ENCODE results near the gene STAMBPL1.
"Not testable (repeated sequence)": the region's sequence is repeated elsewhere in the genome, so short reads cannot be mapped to it uniquely, and the experiment has no call there.

STAMBPL1 gene

GRCh38 chr10:88920198-88920597, 40.2 kb downstream of the STAMBPL1 start:
- in situ Hi-C loops (cut with HindIII; ENCODE audit: low pct_unique_long_range_greater_than_20kb, low sequenced_read_pairs): no loop called here
- no peak for TF ChIP-seq JUND (IDR thresholded peaks at IDR 0.05; ENCODE audit: low read depth)
- no peak for DNase-seq (ENCODE audit: low read depth in 1 of 2, low spot score in 1 of 2)

- peak in 1 of 2 experiments; percentile 35 for DNase-seq (ENCODE audit: low read depth in 1 of 2, low spot score in 1 of 2)
- in situ Hi-C loops (cut with HindIII; ENCODE audit: low pct_unique_long_range_greater_than_20kb, low sequenced_read_pairs): no loop called here
- no peak for TF ChIP-seq JUND (IDR thresholded peaks at IDR 0.05; ENCODE audit: low read depth)
Measured at GRCh38 chr10:88920986-88921593, 41.0 kb downstream of the STAMBPL1 start.

- DNase-seq (ENCODE audit: low read depth in 1 of 2, low spot score in 1 of 2): no peak
- TF ChIP-seq JUND (IDR thresholded peaks at IDR 0.05; ENCODE audit: low read depth): no peak
- in situ Hi-C loops (cut with HindIII; ENCODE audit: low pct_unique_long_range_greater_than_20kb, low sequenced_read_pairs): no loop called here
Measured at GRCh38 chr10:88922041-88922440, 42.0 kb downstream of the STAMBPL1 start.

GRCh38 chr10:88923520-88923919, 43.5 kb downstream of the STAMBPL1 start:
- in situ Hi-C loops (cut with HindIII; ENCODE audit: low pct_unique_long_range_greater_than_20kb, low sequenced_read_pairs): no loop called here
- no peak for TF ChIP-seq JUND (IDR thresholded peaks at IDR 0.05; ENCODE audit: low read depth)
- no peak for DNase-seq (ENCODE audit: low read depth in 1 of 2, low spot score in 1 of 2)

- peak in 1 of 2 experiments; percentile 55 for DNase-seq (ENCODE audit: low read depth in 1 of 2, low spot score in 1 of 2)
- in situ Hi-C loops (cut with HindIII; ENCODE audit: low pct_unique_long_range_greater_than_20kb, low sequenced_read_pairs): loop anchor here (25.0 kb wide), 1 partner anchor 286 kb away; the partner anchor contains the start of gene CH25H
- no peak for TF ChIP-seq JUND (IDR thresholded peaks at IDR 0.05; ENCODE audit: low read depth)
Measured at GRCh38 chr10:88926566-88927415, 46.7 kb downstream of the STAMBPL1 start.

GRCh38 chr10:88927416-88927690, 47.3 kb downstream of the STAMBPL1 start:
- no peak for TF ChIP-seq JUND (IDR thresholded peaks at IDR 0.05; ENCODE audit: low read depth)
- in situ Hi-C loops (cut with HindIII; ENCODE audit: low pct_unique_long_range_greater_than_20kb, low sequenced_read_pairs): loop anchor here (25.0 kb wide), 1 partner anchor 285 kb away; the partner anchor contains the start of gene CH25H
- DNase-seq (ENCODE audit: low read depth in 1 of 2, low spot score in 1 of 2): no peak

GRCh38 chr10:88928254-88928653, 48.2 kb downstream of the STAMBPL1 start:
- in situ Hi-C loops (cut with HindIII; ENCODE audit: low pct_unique_long_range_greater_than_20kb, low sequenced_read_pairs): loop anchor here (25.0 kb wide), 1 partner anchor 284 kb away; the partner anchor contains the start of gene CH25H
- no peak for DNase-seq (ENCODE audit: low read depth in 1 of 2, low spot score in 1 of 2)
- no peak for TF ChIP-seq JUND (IDR thresholded peaks at IDR 0.05; ENCODE audit: low read depth)

- DNase-seq (ENCODE audit: low read depth in 1 of 2, low spot score in 1 of 2): no peak
- in situ Hi-C loops (cut with HindIII; ENCODE audit: low pct_unique_long_range_greater_than_20kb, low sequenced_read_pairs): loop anchor here (25.0 kb wide), 1 partner anchor 281 kb away; the partner anchor contains the start of gene CH25H
Measured at GRCh38 chr10:88931548-88931947, 51.5 kb downstream of the STAMBPL1 start.

GRCh38 chr10:88932029-88932428, 52.0 kb downstream of the STAMBPL1 start:
- DNase-seq (ENCODE audit: low read depth in 1 of 2, low spot score in 1 of 2): not testable (repeated sequence)
- in situ Hi-C loops (cut with HindIII; ENCODE audit: low pct_unique_long_range_greater_than_20kb, low sequenced_read_pairs): loop anchor here (25.0 kb wide), 1 partner anchor 280 kb away; the partner anchor contains the start of gene CH25H

More at GRCh38 chr10:88931548-88931947, 51.5 kb downstream of the STAMBPL1 start:
- no peak for TF ChIP-seq JUND (IDR thresholded peaks at IDR 0.05; ENCODE audit: low read depth)

GRCh38 chr10:88932539-88933256, 52.7 kb downstream of the STAMBPL1 start:
- TF ChIP-seq JUND (IDR thresholded peaks at IDR 0.05; ENCODE audit: low read depth): no peak
- peak; percentile 30 to 95 for DNase-seq (ENCODE audit: low read depth in 1 of 2, low spot score in 1 of 2)
- in situ Hi-C loops (cut with HindIII; ENCODE audit: low pct_unique_long_range_greater_than_20kb, low sequenced_read_pairs): loop anchor here (25.0 kb wide), 1 partner anchor 280 kb away; the partner anchor contains the start of gene CH25H

- no peak for DNase-seq (ENCODE audit: low read depth in 1 of 2, low spot score in 1 of 2)
- no peak for TF ChIP-seq JUND (IDR thresholded peaks at IDR 0.05; ENCODE audit: low read depth)
- in situ Hi-C loops (cut with HindIII; ENCODE audit: low pct_unique_long_range_greater_than_20kb, low sequenced_read_pairs): loop anchor here (25.0 kb wide), 1 partner anchor 279 kb away; the partner anchor contains the start of gene CH25H
Measured at GRCh38 chr10:88933564-88933963, 53.5 kb downstream of the STAMBPL1 start.

GRCh38 chr10:88934900-88935672, 55.0 kb downstream of the STAMBPL1 start:
- no peak for TF ChIP-seq JUND (IDR thresholded peaks at IDR 0.05; ENCODE audit: low read depth)
- in situ Hi-C loops (cut with HindIII; ENCODE audit: low pct_unique_long_range_greater_than_20kb, low sequenced_read_pairs): loop anchor here (25.0 kb wide), 1 partner anchor 277 kb away; the partner anchor contains the start of gene CH25H

More at GRCh38 chr10:88934900-88935672, 55.0 kb downstream of the STAMBPL1 start:
- DNase-seq (ENCODE audit: low read depth in 1 of 2, low spot score in 1 of 2): peak; percentile 39 to 95

Data from T47D (cell line).